ENCODE data around the gene SLC9A5.

The SLC9A5 gene

DNA sequence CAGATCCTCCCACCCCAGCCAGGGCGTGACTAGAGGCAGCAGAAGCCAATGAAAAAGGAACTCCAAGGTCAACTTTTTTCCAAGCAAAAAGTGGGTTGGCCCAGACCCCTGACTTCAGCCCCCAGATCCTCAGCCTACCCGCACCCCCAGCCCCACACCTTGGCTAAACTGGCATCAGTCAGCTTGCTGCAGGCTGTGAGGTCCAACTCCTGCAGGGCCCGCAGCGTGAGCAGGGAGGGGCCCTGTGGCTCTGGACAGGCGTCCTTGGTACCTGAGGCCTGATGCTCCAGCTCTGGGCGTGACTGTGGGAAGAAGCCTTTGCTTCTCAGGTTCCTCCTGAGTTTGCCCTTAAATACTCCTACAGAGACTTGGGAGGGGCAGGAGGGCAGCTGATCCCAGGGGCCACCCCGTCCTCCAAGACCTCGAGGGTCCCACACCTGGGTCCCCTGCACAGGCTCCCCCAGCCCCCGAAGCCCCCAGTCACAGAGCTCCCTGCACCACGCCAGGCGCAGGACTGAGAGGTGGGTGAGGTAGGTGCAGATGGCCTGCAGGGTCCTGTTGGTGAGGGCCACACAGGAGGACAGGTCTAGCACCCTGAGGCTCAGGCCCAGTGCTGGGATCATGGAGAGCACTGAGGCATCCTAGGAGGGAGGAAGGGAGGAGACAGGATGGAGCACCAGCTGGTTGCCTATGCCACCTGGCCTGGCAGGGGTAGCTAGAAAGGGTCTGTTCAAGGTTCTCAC lies 40.5 kb upstream of the SLC9A5 start:
- TF ChIP-seq, protein P1, sequence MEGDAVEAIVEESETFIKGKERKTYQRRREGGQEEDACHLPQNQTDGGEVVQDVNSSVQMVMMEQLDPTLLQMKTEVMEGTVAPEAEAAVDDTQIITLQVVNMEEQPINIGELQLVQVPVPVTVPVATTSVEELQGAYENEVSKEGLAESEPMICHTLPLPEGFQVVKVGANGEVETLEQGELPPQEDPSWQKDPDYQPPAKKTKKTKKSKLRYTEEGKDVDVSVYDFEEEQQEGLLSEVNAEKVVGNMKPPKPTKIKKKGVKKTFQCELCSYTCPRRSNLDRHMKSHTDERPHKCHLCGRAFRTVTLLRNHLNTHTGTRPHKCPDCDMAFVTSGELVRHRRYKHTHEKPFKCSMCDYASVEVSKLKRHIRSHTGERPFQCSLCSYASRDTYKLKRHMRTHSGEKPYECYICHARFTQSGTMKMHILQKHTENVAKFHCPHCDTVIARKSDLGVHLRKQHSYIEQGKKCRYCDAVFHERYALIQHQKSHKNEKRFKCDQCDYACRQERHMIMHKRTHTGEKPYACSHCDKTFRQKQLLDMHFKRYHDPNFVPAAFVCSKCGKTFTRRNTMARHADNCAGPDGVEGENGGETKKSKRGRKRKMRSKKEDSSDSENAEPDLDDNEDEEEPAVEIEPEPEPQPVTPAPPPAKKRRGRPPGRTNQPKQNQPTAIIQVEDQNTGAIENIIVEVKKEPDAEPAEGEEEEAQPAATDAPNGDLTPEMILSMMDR (conservative IDR thresholded peaks at IDR 0.05; ENCODE audit: low read length) = no peak
- DNase-seq (ENCODE audit: low read depth) = no peak

DNA sequence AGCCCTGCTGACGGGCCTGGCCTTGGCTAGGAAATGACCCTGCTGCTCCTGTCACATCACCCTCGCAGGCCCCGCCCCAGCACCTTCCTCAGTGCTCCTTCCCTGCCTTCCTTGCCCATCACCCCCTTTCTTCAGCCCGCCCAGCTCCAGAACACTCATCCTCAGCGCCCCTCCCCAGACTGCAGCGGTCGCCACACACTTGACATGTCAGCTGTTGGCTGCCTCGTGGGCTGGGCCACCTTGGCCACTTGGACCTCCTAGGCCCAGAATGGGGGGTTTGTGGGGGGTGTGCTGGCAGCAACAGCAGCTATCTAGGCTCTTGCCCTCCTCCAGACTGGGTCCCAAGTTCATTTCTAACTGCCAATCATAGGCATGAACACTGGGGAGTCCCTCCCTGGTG lies 39.2 kb upstream of the SLC9A5 start:
- no peak overlapping the region for H3K4me3 ChIP-seq (ENCODE audit: low read length)
- no peak for DNase-seq (ENCODE audit: low read depth)
- TF ChIP-seq, protein P1 (conservative IDR thresholded peaks at IDR 0.05; ENCODE audit: low read length) = no peak

More for the DNA sequence above, 40.5 kb upstream of the SLC9A5 start:
- H3K4me3 ChIP-seq (ENCODE audit: low read length) = no peak overlapping the region

DNA sequence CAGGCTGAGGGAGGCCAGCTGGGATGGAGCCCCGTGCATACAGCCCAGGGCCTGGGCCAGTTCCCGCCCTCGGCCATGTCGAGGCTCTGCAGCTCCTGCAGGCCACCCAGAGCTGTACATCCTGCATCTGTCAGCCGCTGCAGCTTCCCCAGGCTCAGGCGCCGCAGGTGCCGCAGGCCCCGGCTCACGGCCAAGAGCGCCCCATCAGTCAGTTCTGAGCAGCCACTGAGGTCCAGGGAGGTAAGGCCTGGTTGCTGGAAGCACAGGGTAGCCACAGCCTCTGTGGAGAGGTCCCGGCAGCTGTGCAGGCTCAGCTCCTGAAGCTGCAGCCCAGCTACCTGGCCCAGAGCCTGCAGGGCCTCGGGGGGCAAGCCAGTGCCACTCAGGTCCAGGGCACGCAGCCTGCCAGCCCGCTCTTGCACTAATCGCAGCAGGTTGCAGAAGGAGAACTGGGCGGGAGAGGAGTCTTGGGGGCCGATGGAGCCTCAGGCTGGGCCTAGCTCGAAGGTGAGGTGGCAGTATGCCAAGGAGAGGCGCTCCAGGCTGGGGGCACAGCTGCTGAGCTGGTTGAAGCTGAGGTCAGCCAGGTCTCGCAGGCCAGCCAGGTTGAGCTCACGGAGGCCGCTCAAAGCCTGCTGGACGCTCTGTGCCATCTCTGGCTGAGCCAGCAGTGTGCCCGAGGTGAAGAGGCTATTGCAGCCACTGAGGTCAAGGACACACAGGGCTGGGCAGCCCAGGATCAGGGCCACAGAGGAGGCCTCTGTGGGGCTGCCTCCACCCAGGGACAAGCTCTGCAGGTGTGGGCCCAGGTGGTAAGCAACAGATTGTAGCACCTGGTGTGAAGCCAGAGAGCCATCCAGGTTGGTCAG lies 38.5 kb upstream of the SLC9A5 start:
- DNase-seq (ENCODE audit: low read depth) = no peak
- TF ChIP-seq, protein P1 (conservative IDR thresholded peaks at IDR 0.05; ENCODE audit: low read length) = no peak
- H3K4me3 ChIP-seq (ENCODE audit: low read length) = no peak overlapping the region

DNA sequence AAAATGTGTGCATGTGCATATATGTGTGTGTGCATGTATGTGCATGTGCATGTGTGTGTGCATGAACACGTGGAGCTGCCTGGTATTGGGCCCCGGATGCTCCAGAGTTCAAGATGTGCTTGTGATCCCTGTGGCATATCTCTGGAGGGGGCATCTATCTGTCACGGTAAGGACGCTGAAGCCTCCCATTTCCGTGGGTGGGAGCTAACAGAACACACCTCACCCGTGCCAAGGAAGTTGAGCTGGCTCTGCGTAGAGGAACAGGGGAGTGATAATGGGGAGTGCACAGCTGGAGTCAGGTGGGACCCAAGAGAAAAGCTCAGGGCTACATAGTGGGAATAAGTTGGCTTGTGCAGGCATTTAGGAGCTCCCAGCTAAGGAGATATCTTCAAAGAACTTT lies 37.1 kb upstream of the SLC9A5 start:
- no peak overlapping the region for H3K4me3 ChIP-seq (ENCODE audit: low read length)
- DNase-seq (ENCODE audit: low read depth) = no peak
- TF ChIP-seq, protein P1 (conservative IDR thresholded peaks at IDR 0.05; ENCODE audit: low read length) = no peak

DNA sequence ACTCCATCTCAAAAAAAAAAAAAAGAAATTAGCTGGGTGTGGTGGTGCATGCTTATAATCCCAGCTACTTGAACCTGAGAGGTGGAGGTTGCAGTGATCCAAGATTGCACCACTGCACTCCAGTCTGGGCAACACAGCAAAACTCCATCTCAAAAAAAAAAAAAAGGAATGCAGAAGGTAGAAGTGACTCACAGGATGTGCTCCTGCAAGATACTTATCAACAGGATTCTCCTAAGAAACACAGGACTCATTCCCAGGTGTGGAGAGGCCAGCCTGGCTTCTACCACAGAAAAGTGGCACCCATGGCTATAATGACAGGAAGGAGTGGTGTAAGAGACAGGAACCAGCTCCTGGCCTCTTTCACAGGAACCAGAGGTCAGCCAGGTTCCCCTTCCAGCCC lies 36.0 kb upstream of the SLC9A5 start:
- DNase-seq (ENCODE audit: low read depth) = no peak
- TF ChIP-seq, protein P1 (conservative IDR thresholded peaks at IDR 0.05; ENCODE audit: low read length) = no peak
- H3K4me3 ChIP-seq (ENCODE audit: low read length) = no peak overlapping the region

DNA sequence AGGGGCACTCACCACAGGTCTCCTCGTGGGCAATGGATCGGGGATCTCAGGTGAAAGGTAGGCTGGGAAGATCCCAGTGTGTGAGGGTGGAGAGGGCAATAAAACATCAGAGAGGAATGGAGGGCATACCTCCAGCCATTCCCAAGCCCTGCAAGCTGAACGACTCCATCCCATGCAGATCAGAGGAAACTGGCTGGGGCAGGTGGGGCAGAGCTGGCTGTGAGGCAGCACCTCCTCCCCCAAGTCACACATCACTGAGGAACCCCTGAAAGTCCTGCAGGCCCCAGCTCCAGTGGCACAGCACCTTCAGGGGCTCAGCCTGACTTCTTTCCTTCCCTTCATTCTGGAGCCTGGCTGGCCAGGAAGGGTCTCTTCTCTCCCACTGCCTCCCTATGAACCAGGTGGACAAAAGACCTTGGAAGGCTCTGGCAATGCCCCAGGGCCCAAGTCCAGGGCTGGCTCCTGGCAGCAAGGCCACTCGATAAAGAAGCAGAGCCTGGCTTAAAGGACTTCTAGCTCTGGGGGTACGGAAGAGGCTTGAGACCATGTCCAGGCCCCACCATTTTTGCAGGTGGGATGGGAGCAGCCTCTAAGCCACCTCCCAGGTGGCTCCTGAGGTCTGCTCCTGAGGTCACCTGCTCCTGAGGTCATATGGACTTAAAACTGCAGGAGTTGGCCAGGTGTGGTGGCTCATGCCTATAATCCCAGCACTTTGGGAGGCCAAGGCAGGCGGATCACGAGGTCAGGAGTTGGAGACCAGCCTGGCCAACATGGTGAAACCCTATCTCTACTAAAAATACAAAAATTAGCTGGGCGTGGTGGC lies 35.4 kb upstream of the SLC9A5 start:
- no peak overlapping the region for H3K4me3 ChIP-seq (ENCODE audit: low read length)
- TF ChIP-seq, protein P1 (conservative IDR thresholded peaks at IDR 0.05; ENCODE audit: low read length) = no peak

More for the DNA sequence above, 35.4 kb upstream of the SLC9A5 start:
- no peak for DNase-seq (ENCODE audit: low read depth)
